Measurements from ENCODE around the gene TMEM121B. TPM values are rescaled to one million over a fixed set of nuclear protein-coding genes. Genes with fewer than 3 reads are reported as not detected.

TMEM121B gene
- total RNA-seq, 6 experiments from 2014 or later: 0.05 to 0.33 (median 0.19) TPM

DNA sequence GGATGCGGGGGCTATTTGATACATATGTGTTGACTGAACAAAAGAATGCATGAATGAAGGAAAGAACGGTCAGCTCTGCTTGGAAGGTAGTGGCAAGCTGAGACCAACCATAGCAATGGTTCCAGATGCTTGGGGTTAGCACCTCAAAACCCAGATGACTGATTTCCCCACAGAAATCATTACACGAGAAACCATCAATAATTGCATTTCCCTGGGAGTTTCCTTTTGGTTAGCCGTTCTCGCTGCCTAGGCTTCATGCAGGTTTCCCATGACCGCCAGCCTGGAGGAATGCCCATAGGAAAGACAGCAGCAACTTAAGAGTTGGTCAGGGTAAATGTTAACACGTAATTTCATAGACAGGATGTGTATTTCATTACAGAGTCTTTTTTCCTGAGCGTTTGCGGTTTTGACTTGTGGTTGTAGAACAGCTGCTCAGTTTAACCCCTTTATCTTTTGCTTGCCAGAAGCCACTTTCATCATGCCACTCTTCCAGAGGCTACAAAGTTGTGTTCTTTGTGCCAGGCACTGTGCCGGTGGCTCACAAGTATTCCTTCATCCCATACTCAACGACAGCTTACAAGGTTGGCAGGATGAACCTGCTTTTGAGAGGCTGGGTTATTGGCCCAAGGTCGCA is 33.5 kb downstream of the TMEM121B start:
- WGBS (ENCODE audit: insufficient coverage, low coverage, low lambda C conversion rate, missing lambda C conversion rate): 68% methylated on average over 11 of the region's 12 CpGs
- Histone ChIP-seq H3K27me3 (no peaks in the 10 kb centered on the region), H3K4me1 (no peaks in the 10 kb centered on the region), H3K4me3 (no peak overlapping the region), H3K9me3 (no peaks in the 10 kb centered on the region), H3K36me3 (no peaks in the 10 kb centered on the region), H3K27ac (no peak overlapping the region)
- ATAC-seq (no peak), DNase-seq (peak in 2 of 3 donors; percentile 34 to 42)
- TF ChIP-seq POLR2A (IDR thresholded peaks at IDR 0.05) (no peak), CTCF (IDR thresholded peaks at IDR 0.05) (no peak)
- intact Hi-C loops (cut with DNase I): loop anchor here in 1 of 2 donors (10.0 kb wide), 1 partner anchor 77 kb away; no protein-coding TSS in a partner anchor

DNA sequence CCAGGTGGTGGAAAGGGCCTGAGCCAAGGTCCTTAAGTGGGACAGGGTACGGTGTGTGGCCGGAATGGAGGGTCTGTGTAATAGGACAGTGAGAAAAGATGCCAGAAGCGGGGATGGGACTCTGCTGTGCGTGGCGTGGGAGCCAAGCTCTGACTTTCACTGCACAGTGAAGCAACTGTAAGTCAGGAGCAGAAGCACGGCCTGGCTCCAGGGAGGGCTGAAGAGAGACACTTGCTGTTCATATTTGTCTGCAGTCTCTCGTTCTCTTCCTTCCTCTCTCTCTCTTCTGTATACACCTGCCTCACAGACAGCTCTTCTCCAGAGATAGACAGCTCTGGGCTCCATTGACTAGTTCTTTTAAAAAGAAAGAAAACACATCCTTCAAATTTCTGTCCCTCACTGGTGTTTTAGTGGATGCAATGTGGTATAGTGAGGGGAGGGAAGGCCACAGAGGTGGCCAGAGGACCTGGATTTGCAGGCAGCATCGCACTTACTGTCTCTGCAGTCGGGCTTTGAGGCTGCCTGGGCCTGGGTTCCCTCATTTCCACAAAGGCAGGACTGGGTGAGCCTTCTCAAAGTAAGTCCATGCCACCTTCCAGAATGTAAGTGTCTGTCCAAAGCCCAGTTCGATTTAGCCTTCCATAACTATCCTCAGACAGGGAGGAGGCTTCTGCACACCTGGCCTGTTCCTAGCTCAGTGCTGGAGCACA is 34.2 kb downstream of the TMEM121B start:
- ATAC-seq (no peak), DNase-seq (peak in 2 of 3 donors; percentile 47 to 50)
- Histone ChIP-seq H3K4me1 (no peaks in the 10 kb centered on the region), H3K27me3 (no peaks in the 10 kb centered on the region), H3K36me3 (no peaks in the 10 kb centered on the region), H3K4me3 (no peak overlapping the region), H3K27ac (no peak overlapping the region), H3K9me3 (no peaks in the 10 kb centered on the region)
- WGBS (ENCODE audit: insufficient coverage, low coverage, low lambda C conversion rate, missing lambda C conversion rate): 48% methylated on average over 5 of the region's 10 CpGs
- intact Hi-C loops (cut with DNase I): loop anchor here in 1 of 2 donors (10.0 kb wide), 1 partner anchor 78 kb away; no protein-coding TSS in a partner anchor
- no peak for TF ChIP-seq POLR2A (IDR thresholded peaks at IDR 0.05)
- TF ChIP-seq CTCF (IDR thresholded peaks at IDR 0.05): no peak

DNA sequence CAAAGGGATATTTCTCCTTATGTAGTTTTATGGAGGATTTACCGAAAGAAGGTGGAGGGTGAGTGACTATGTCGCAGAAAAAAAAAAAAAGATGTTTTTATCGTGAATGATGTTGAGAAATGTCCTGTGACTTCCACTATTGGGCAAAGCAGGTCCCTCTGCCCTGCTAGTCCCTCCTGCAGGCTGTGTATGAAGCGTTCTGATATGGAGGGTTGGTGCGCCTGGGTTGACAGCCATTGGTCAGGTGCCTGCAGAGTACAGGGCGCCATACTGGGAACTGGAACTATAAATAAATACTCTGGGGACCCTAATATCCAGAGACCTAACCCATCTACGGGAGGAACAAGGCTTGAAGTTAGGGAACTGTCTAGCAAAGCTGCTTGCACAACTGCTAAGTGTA is 34.9 kb downstream of the TMEM121B start:
- H3K9me3 ChIP-seq: no peaks in the 10 kb centered on the region
- TF ChIP-seq POLR2A (IDR thresholded peaks at IDR 0.05) (no peak), CTCF (IDR thresholded peaks at IDR 0.05) (no peak)
- no peak for ATAC-seq
- 65% methylated on average over 5 of the region's 7 CpGs for WGBS (ENCODE audit: insufficient coverage, low coverage, low lambda C conversion rate, missing lambda C conversion rate)
- intact Hi-C loops (cut with DNase I): loop anchor here in 1 of 2 donors (10.0 kb wide), 1 partner anchor 79 kb away; no protein-coding TSS in a partner anchor
- no peaks in the 10 kb centered on the region for H3K4me1 ChIP-seq
- no peak overlapping the region for H3K27ac ChIP-seq
- H3K27me3 ChIP-seq: no peaks in the 10 kb centered on the region
- peak overlapping the region in 2 of 3 donors; percentile 99 for H3K4me3 ChIP-seq
- DNase-seq: peak in 1 of 3 donors; percentile 45
- no peaks in the 10 kb centered on the region for H3K36me3 ChIP-seq

DNA sequence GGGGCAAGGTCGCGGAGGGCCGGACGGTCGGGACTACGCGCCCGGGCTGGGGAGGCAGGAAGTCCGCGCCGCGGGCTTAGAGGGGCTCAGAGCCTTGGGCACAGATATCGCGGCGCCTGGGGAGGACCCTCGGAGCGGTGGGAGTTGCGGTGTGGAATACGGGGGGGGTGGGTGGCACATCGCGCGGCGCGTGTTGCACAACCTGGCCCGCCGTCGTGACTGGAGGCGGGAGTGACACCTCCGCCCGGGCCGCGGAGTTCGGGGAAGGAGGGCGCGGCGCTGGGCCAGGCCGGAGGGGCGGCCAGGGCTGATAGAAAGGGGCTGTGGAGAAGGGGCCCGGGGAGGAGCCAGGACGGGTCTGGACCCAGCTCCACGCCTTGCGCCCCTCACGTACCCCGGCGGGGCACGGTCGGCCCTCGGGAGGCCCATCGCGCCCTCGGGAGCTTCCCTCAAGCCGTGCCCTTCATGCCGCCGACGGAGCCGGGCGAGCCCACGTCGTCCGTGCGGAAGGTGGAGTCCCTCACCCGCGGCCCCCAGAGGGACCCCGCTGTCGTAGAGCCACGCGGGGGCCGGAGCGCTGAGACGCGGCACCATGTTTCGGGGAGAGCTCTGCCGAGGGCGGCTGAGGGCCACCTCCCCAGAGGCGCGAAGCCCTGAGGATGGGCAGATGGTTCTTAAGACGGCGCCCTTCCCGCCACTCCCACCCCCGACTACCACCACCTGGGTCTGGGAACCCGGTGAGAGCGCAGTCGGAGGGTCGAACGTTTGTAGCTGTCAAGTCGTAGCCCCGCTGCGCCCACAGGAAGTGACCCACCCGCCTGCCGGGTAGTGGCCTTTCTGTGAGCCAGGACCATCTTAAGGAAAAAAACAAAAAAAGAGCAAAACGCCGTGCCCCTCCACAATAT is 35.6 kb downstream of the TMEM121B start:
- 11% methylated on average over 21 of the region's 92 CpGs for WGBS (ENCODE audit: insufficient coverage, low coverage, low lambda C conversion rate, missing lambda C conversion rate)

More for the DNA sequence above, 35.6 kb downstream of the TMEM121B start:
- TF ChIP-seq POLR2A (IDR thresholded peaks at IDR 0.05) (no peak), CTCF (IDR thresholded peaks at IDR 0.05) (no peak)
- H3K36me3 ChIP-seq: no peaks in the 10 kb centered on the region
- peak overlapping the region; percentile 72 to 90 (median 88) for H3K27ac ChIP-seq
- H3K4me1 ChIP-seq: no peaks in the 10 kb centered on the region
- H3K27me3 ChIP-seq: no peaks in the 10 kb centered on the region
- intact Hi-C loops (cut with DNase I): loop anchor here in 1 of 2 donors (10.0 kb wide), 1 partner anchor 79 kb away; no protein-coding TSS in a partner anchor
- peak; percentile 61 to 69 (median 69) for DNase-seq
- peak; percentile 42 to 62 (median 54) for ATAC-seq
- peak overlapping the region; percentile 97 to 99 (median 99) for H3K4me3 ChIP-seq
- H3K9me3 ChIP-seq: no peaks in the 10 kb centered on the region

Measured in right lobe of liver (tissue), 6 donors.